Measurements from ENCODE around the gene BORCS5. TPM values are rescaled to one million over a fixed set of nuclear protein-coding genes. Genes with fewer than 3 reads are reported as not detected.
A peak's percentile ranks its signal among the peaks of the same experiment; 100 is the strongest.

Gene BORCS5
- total RNA-seq, 4 donors from 2014 or later: 7.6 to 20.4 (median 10.0) TPM

DNA sequence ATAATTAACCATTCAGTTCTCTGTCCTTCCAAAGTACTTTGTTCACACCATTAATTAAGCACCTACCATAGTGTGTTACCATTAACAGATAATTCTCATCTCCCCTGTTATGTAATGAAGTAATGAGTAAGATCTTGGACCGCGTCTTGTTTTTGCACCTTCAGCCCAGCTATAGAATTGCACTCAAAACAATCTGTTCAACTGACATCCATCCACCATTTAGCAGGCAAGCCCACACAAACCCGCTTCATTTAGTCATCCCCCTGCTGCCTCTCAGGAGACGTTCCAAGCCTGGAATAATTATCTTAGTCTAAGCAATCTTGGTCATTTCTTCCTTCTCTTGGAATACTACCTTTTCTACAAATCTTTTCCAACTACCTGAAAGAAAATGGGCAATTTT lies 131.4 kb downstream of the BORCS5 start:
- TF ChIP-seq, protein P1, sequence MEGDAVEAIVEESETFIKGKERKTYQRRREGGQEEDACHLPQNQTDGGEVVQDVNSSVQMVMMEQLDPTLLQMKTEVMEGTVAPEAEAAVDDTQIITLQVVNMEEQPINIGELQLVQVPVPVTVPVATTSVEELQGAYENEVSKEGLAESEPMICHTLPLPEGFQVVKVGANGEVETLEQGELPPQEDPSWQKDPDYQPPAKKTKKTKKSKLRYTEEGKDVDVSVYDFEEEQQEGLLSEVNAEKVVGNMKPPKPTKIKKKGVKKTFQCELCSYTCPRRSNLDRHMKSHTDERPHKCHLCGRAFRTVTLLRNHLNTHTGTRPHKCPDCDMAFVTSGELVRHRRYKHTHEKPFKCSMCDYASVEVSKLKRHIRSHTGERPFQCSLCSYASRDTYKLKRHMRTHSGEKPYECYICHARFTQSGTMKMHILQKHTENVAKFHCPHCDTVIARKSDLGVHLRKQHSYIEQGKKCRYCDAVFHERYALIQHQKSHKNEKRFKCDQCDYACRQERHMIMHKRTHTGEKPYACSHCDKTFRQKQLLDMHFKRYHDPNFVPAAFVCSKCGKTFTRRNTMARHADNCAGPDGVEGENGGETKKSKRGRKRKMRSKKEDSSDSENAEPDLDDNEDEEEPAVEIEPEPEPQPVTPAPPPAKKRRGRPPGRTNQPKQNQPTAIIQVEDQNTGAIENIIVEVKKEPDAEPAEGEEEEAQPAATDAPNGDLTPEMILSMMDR (IDR thresholded peaks at IDR 0.05): peak in 1 of 6 experiments; percentile 3
- TF ChIP-seq POLR2A (IDR thresholded peaks at IDR 0.05): no peak
- H3K27ac ChIP-seq: peak overlapping the region in 1 of 4 donors; percentile 14
- H3K36me3 ChIP-seq: peaks cover 0 to 48% (median 0%) of the 10 kb centered on the region in 3 donors
- H3K4me1 ChIP-seq: peaks cover 0 to 14% (median 0%) of the 10 kb centered on the region in 3 donors
- no peak for DNase-seq
- no peaks in the 10 kb centered on the region for H3K27me3 ChIP-seq
- WGBS, 2 donors: 31 to 42% methylated on average over 4 of the region's 4 CpGs
- no peak overlapping the region for H3K4me3 ChIP-seq
- intact Hi-C loops (cut with DNase I): no loop called here
- H3K9me3 ChIP-seq: no peaks in the 10 kb centered on the region

DNA sequence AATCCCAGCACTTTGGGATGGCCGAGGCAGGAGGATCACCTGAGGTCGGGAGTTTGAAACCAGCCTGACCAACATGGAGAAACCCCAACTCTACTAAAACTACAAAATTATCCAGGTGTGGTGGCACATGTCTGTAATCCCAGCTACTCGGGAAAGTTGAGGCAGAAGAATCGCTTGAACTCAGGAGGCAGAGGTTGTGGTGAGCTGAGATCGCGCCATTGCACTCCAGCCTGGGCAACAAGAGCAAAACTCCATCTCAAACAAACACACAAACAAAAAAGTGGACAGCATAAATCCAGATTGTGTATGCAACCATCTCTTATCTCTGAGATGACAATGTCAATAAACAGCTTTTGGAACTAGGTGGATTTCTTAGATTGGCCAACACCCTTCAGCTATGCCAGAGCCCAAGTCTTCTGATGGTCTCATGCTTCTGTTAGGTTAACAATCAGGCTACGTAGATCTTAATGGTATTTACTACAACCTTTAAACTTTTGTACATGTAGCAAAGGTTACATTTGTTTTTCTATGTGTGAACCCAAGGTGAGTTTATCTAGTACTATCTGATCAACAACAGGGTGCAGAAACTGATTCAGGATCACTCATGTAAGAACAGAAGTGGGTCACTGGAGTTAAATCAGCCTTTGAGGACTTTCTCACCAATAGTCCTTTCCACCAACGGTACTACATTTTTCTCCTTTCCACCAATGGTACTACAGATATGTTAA lies 132.1 kb downstream of the BORCS5 start:
- no peak for DNase-seq
- peak overlapping the region in 1 of 4 donors; percentile 14 for H3K27ac ChIP-seq
- TF ChIP-seq POLR2A (IDR thresholded peaks at IDR 0.05): no peak
- TF ChIP-seq, protein P1 (IDR thresholded peaks at IDR 0.05): no peak
- H3K4me3 ChIP-seq: no peak overlapping the region
- H3K4me1 ChIP-seq: peaks cover 0 to 14% (median 0%) of the 10 kb centered on the region in 3 donors
- intact Hi-C loops (cut with DNase I): no loop called here
- H3K27me3 ChIP-seq: no peaks in the 10 kb centered on the region
- no peaks in the 10 kb centered on the region for H3K9me3 ChIP-seq
- peaks cover 0 to 45% (median 0%) of the 10 kb centered on the region in 3 donors for H3K36me3 ChIP-seq
- 77% methylated on average over 8 of the region's 8 CpGs for WGBS, 2 donors

DNA sequence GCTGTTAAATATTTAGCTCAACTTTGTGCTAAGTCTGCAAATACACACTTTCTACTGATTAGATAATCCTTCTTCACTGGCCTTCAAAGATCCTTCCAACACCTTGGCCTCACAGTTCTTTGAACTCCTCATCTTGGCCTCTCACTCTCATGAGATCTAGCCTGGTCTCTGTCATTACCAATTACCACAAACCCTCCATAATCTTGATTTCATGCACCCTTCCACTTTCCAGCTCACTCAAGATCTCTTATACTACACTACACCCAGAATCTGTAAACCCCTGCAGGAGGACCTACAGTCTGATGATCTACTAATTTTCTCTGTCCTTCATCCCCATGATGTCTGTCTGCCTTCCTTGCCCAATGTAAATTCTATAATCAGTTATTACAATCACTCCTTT lies 134.7 kb downstream of the BORCS5 start:
- no peak for DNase-seq
- intact Hi-C loops (cut with DNase I): no loop called here
- no peak for TF ChIP-seq POLR2A (IDR thresholded peaks at IDR 0.05)
- TF ChIP-seq, protein P1 (IDR thresholded peaks at IDR 0.05): no peak

DNA sequence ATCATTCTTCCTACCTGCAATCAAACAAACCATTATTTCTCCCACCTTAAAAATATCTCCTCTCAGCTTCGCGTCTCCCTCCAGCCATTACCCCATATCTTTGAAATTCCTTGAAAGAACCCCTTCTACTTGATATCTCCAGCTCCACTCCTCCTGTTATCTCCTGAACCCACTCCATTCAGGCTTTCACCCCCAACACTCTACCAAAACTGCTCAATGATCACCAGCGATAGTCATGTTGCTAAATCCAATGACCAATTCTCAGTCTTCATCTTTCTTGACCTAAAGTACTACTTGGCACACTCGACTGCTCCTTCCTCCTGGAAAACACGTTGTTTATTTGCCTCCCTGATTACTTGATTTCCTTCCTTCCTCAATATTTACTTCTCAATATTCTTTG lies 135.7 kb downstream of the BORCS5 start:
- no peak for TF ChIP-seq POLR2A (IDR thresholded peaks at IDR 0.05)
- TF ChIP-seq, protein P1 (IDR thresholded peaks at IDR 0.05): no peak
- no peaks in the 10 kb centered on the region for H3K27me3 ChIP-seq
- H3K4me1 ChIP-seq: peaks cover 0 to 14% (median 0%) of the 10 kb centered on the region in 3 donors
- WGBS, 2 donors: 87 to 92% methylated on average over 5 of the region's 5 CpGs
- no peaks in the 10 kb centered on the region for H3K9me3 ChIP-seq
- H3K4me3 ChIP-seq: no peak overlapping the region
- H3K36me3 ChIP-seq: peaks cover 0 to 32% (median 0%) of the 10 kb centered on the region in 3 donors
- DNase-seq: no peak
- H3K27ac ChIP-seq: no peak overlapping the region
- intact Hi-C loops (cut with DNase I): no loop called here

More for the DNA sequence above, 134.7 kb downstream of the BORCS5 start:
- Histone ChIP-seq H3K4me1 (peaks cover 0 to 14% (median 0%) of the 10 kb centered on the region in 3 donors), H3K9me3 (no peaks in the 10 kb centered on the region), H3K27ac (no peak overlapping the region), H3K36me3 (peaks cover 0 to 34% (median 0%) of the 10 kb centered on the region in 3 donors), H3K27me3 (no peaks in the 10 kb centered on the region), H3K4me3 (no peak overlapping the region)

DNA sequence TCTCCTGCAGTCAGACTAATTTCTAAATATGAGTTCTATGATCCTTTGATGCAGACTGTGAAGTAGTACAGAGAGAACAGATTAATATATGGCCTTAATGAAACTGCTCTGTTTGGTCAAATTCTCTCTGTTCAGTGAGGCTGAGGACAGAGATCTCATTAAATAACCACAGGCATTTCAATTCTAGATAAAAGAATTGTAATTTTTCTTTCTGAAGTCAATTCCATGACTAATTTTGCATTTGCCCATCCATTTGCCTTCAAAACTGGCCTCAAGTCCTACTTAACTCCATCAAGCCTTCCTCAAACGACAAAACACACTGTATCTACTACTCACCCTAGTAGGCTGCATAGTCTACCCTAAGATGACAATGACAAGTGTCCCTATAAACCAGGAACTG lies 138.7 kb downstream of the BORCS5 start:
- Histone ChIP-seq H3K27ac (no peak overlapping the region), H3K27me3 (no peaks in the 10 kb centered on the region), H3K9me3 (no peaks in the 10 kb centered on the region), H3K36me3 (peaks cover 0 to 36% (median 0%) of the 10 kb centered on the region in 3 donors), H3K4me1 (no peaks in the 10 kb centered on the region), H3K4me3 (no peak overlapping the region)
- WGBS, 2 donors: 92 to 95% methylated on average over 1 of the region's 1 CpG
- intact Hi-C loops (cut with DNase I): no loop called here
- DNase-seq: no peak
- TF ChIP-seq, protein P1 (IDR thresholded peaks at IDR 0.05): no peak
- no peak for TF ChIP-seq POLR2A (IDR thresholded peaks at IDR 0.05)
